ENCODE results near the gene PIK3CD. TPM values are rescaled to one million over a fixed set of nuclear protein-coding genes. Genes with fewer than 3 reads are reported as not detected.

PIK3CD gene
- polyA plus RNA-seq, 1 of the 3 experiments (the other 2 are of a cell fraction): 6.0 TPM

- peak; percentile 29; the same call in 1 of the 2 replicates for TF ChIP-seq RAD21 (IDR thresholded peaks at IDR 0.05; ENCODE audit: low read length)
- TF ChIP-seq, protein P1, sequence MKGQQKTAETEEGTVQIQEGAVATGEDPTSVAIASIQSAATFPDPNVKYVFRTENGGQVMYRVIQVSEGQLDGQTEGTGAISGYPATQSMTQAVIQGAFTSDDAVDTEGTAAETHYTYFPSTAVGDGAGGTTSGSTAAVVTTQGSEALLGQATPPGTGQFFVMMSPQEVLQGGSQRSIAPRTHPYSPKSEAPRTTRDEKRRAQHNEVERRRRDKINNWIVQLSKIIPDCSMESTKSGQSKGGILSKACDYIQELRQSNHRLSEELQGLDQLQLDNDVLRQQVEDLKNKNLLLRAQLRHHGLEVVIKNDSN (IDR thresholded peaks at IDR 0.05; ENCODE audit: borderline replicate concordance, low read depth): no peak
- no peak for TF ChIP-seq EZH2phosphoT487 (IDR thresholded peaks at IDR 0.05; ENCODE audit: borderline replicate concordance, low read depth)
- TF ChIP-seq SMC3 (IDR thresholded peaks at IDR 0.05; ENCODE audit: low read depth, low read length): peak; percentile 13; the same call in 1 of the 2 replicates
- TF ChIP-seq TEAD4 (IDR thresholded peaks at IDR 0.05; ENCODE audit: borderline replicate concordance, insufficient read depth): no peak
- TF ChIP-seq, protein P2, sequence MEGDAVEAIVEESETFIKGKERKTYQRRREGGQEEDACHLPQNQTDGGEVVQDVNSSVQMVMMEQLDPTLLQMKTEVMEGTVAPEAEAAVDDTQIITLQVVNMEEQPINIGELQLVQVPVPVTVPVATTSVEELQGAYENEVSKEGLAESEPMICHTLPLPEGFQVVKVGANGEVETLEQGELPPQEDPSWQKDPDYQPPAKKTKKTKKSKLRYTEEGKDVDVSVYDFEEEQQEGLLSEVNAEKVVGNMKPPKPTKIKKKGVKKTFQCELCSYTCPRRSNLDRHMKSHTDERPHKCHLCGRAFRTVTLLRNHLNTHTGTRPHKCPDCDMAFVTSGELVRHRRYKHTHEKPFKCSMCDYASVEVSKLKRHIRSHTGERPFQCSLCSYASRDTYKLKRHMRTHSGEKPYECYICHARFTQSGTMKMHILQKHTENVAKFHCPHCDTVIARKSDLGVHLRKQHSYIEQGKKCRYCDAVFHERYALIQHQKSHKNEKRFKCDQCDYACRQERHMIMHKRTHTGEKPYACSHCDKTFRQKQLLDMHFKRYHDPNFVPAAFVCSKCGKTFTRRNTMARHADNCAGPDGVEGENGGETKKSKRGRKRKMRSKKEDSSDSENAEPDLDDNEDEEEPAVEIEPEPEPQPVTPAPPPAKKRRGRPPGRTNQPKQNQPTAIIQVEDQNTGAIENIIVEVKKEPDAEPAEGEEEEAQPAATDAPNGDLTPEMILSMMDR (IDR thresholded peaks at IDR 0.05): peak; percentile 55
- TF ChIP-seq RFX5 (IDR thresholded peaks at IDR 0.05; ENCODE audit: low read length): no peak
- no peak for TF ChIP-seq YY1 (IDR thresholded peaks at IDR 0.05; ENCODE audit: low read depth)
- TF ChIP-seq MEF2A (IDR thresholded peaks at IDR 0.05; ENCODE audit: borderline replicate concordance, low read depth): no peak
- DNase-seq: peak; percentile 69
- Histone ChIP-seq H3K4me3 (ENCODE audit: low read depth in 2 of 2, low read length in 1 of 2) (no peak overlapping the region), H3K79me2 (ENCODE audit: insufficient read depth) (no peaks in the 10 kb centered on the region), H3F3A (replicated peaks; ENCODE audit: insufficient read depth) (no peaks in the 10 kb centered on the region), H3K4me2 (no peak overlapping the region), H4K20me1 (ENCODE audit: insufficient read depth) (no peaks in the 10 kb centered on the region), H2AFZ (ENCODE audit: low read depth) (no peak overlapping the region), H3K9ac (no peak overlapping the region), H3K4me1 (ENCODE audit: control insufficient read depth in 1 of 2, insufficient read depth in 2 of 2, low read depth in 1 of 2, low read length in 1 of 2) (peaks cover 0 to 35% of the 10 kb centered on the region in 2 experiments; a peak in 1 of 4 replicates), H3K36me3 (replicated peaks in 1 of 2; ENCODE audit: control insufficient read depth in 1 of 2, insufficient read depth in 2 of 2, low read length in 1 of 2) (no peaks in the 10 kb centered on the region), H3K9me2 (no peaks in the 10 kb centered on the region), H3K27me3 (ENCODE audit: insufficient read depth) (no peaks in the 10 kb centered on the region), H3K9me3 (no peaks in the 10 kb centered on the region), H3K27ac (ENCODE audit: low read depth in 2 of 2, low read length in 1 of 2) (no peak overlapping the region; a peak in 1 of 4 replicates)
- 73% methylated on average over 8 of the region's 16 CpGs for WGBS (ENCODE audit: low lambda C conversion rate)
- POLR2A ChIA-PET: no interaction called here
- CTCF ChIA-PET: interaction anchor here (0.9 to 8.1 kb wide), 16 partner anchors 9 to 594 kb away, joined by 3 to 74 read pairs (median 4); partner anchors contain the start of genes PIK3CD and TMEM201
Observed at GRCh38 chr1:9615316-9616063, 36.0 kb upstream of the PIK3CD start.

DNA sequence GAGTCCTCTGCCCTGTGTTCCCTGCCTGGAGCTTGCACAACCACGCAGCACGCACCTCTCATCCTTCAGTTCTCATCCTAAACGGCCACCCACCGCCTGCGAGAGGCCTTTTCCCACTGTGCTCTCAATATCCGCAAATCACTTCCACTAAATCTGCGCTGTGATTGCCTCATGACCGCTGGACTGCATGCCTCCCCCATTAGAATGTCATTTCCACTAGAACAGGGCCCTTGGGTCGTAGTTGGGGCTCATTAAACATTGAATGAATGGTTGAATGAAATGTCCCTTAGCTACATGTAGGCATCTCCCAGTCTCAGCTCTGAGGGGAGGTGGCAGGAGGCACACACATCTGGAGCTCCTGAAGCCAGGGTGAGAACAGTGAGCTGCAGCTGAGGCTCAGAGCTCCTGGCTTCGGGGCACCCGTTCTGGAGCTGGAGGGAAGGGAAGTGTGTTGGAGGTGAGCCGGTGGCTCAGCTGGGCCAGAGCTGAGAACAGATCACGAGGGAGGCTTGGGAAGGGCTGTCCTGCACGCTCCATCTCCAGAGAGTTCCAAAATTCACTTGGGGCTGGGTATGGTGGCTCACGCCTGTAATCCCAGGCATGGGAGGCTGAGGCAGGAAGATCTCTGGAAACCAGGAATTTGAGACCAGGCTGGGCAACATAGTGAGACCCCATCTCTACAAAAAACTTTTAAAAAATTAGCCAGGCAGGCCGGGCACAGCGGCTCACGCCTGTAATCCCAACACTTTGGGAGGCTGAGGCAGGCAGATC, 32.4 kb upstream of the PIK3CD start:
- Histone ChIP-seq H3K4me3 (ENCODE audit: low read depth in 2 of 2, low read length in 1 of 2) (no peak overlapping the region), H3F3A (replicated peaks; ENCODE audit: insufficient read depth) (no peaks in the 10 kb centered on the region), H3K27ac (ENCODE audit: low read depth in 2 of 2, low read length in 1 of 2) (no peak overlapping the region), H3K27me3 (ENCODE audit: insufficient read depth) (no peaks in the 10 kb centered on the region), H3K9ac (no peak overlapping the region), H2AFZ (ENCODE audit: low read depth) (no peak overlapping the region), H3K4me1 (ENCODE audit: control insufficient read depth in 1 of 2, insufficient read depth in 2 of 2, low read depth in 1 of 2, low read length in 1 of 2) (peaks cover 0 to 7% of the 10 kb centered on the region in 2 experiments; a peak in 1 of 4 replicates), H3K36me3 (replicated peaks in 1 of 2; ENCODE audit: control insufficient read depth in 1 of 2, insufficient read depth in 2 of 2, low read length in 1 of 2) (no peaks in the 10 kb centered on the region), H3K79me2 (ENCODE audit: insufficient read depth) (no peaks in the 10 kb centered on the region), H3K4me2 (no peak overlapping the region), H3K9me2 (no peaks in the 10 kb centered on the region), H3K9me3 (no peaks in the 10 kb centered on the region), H4K20me1 (ENCODE audit: insufficient read depth) (no peaks in the 10 kb centered on the region)
- no peak for DNase-seq
- ChIA-PET POLR2A (interaction anchor here (0.6 kb wide), 1 partner anchor 532 kb away, joined by 3 read pairs; no protein-coding TSS in a partner anchor), CTCF (interaction anchor here (1.3 to 8.1 kb wide), 2 partner anchors 8 to 249 kb away, joined by 3 to 74 read pairs; no protein-coding TSS in a partner anchor)
- whole genome bisulfite sequencing (ENCODE audit: low lambda C conversion rate): 92% methylated on average over 13 of the region's 18 CpGs
- TF ChIP-seq, protein P1 (IDR thresholded peaks at IDR 0.05; ENCODE audit: borderline replicate concordance, low read depth): no peak
- no peak for TF ChIP-seq EP300 (IDR thresholded peaks at IDR 0.05; ENCODE audit: borderline replicate concordance in 1 of 2, low read depth in 1 of 2, low read length in 1 of 2)
- TF ChIP-seq POLR2AphosphoS5 (IDR thresholded peaks at IDR 0.05; ENCODE audit: low read depth, low read length): no peak
- TF ChIP-seq FOSL2 (IDR thresholded peaks at IDR 0.05; ENCODE audit: borderline replicate concordance, low read depth): no peak
- no peak for TF ChIP-seq SIN3A (IDR thresholded peaks at IDR 0.05; ENCODE audit: borderline replicate concordance, low read depth, low read length)
- TF ChIP-seq JUND (IDR thresholded peaks at IDR 0.05): no peak
- TF ChIP-seq FOXJ3 (CRISPR knock-in tag; IDR thresholded peaks at IDR 0.05): no peak
- TF ChIP-seq YY1 (IDR thresholded peaks at IDR 0.05; ENCODE audit: low read depth): no peak
- TF ChIP-seq RCOR1 (IDR thresholded peaks at IDR 0.05; ENCODE audit: low read length): no peak
- no peak for TF ChIP-seq EZH2phosphoT487 (IDR thresholded peaks at IDR 0.05; ENCODE audit: borderline replicate concordance, low read depth)
- no peak for TF ChIP-seq NRF1 (IDR thresholded peaks at IDR 0.05; ENCODE audit: low read depth, low read length)
- no peak for TF ChIP-seq MEF2A (IDR thresholded peaks at IDR 0.05; ENCODE audit: borderline replicate concordance, low read depth)
- TF ChIP-seq ZBTB33 (IDR thresholded peaks at IDR 0.05; ENCODE audit: borderline replicate concordance, low read depth): no peak
- no peak for TF ChIP-seq FOXM1 (IDR thresholded peaks at IDR 0.05; ENCODE audit: low read depth)

All from SK-N-SH (cell line).